HepG2 (cell line): ENCODE measurements around the gene GPALPP1. TPM values are rescaled to one million over a fixed set of nuclear protein-coding genes. Genes with fewer than 3 reads are reported as not detected.

ENCODE experiments used
- ATF7 ChIP-seq, 2 experiments: fragments of 450-650 bp in 1 of 2; sonication (generic) in 1 of 2; formaldehyde crosslinking in 1 of 2; IDR thresholded peaks; 2 replicates each; pipeline versions ENCODE4 v1.4.0 to v1.6.1; 2016 to 2020; ENCODE audit warnings: antibody characterized with exemption in 1 of 2, mild to moderate bottlenecking in 1 of 2, missing genetic modification reagents in 1 of 2
- BORCS8-MEF2B ChIP-seq: sonication (generic); formaldehyde crosslinking; IDR thresholded peaks from 2 replicates; pipeline ENCODE4 v1.8.0; 2022; ENCODE audit warnings: mild to moderate bottlenecking, missing genetic modification reagents
- CTCF ChIP-seq: sonication (generic); formaldehyde crosslinking; IDR thresholded peaks from 2 replicates; pipeline ENCODE4 v1.5.0; 2020; ENCODE audit warnings: mild to moderate bottlenecking, missing genetic modification reagents, moderate library complexity
- FIP1L1 ChIP-seq: fragments of 200-400 bp; formaldehyde crosslinking; IDR thresholded peaks from 2 replicates; pipeline ENCODE4 v1.6.1; 2018; ENCODE audit warnings: low read depth, mild to moderate bottlenecking, low read length, moderate library complexity, borderline replicate concordance; ENCODE audit not compliant: insufficient read depth
- IRF2 ChIP-seq: IDR thresholded peaks from 2 replicates; pipeline ENCODE4 v1.6.1; 2018; ENCODE audit warnings: missing genetic modification reagents, missing compliant biosample characterization
- KLF6 ChIP-seq: IDR thresholded peaks from 2 replicates; pipeline ENCODE4 v1.8.0; 2016; ENCODE audit warnings: missing biosample characterization, missing genetic modification reagents
- NFYC ChIP-seq: IDR thresholded peaks from 2 replicates; pipeline ENCODE4 v1.6.1; 2016; ENCODE audit warnings: missing genetic modification reagents, missing compliant biosample characterization
- NR2F1 ChIP-seq, 2 experiments: fragments of 450-650 bp in 1 of 2; formaldehyde crosslinking in 1 of 2; IDR thresholded peaks; 2 replicates each; pipeline versions ENCODE4 v1.5.0 to v1.6.1; 2016 to 2020; ENCODE audit warnings: mild to moderate bottlenecking in 1 of 2, missing compliant biosample characterization in 1 of 2, missing genetic modification reagents in 1 of 2, moderate library complexity in 1 of 2
- REXO4 ChIP-seq: sonication (generic); formaldehyde crosslinking; IDR thresholded peaks from 2 replicates; pipeline ENCODE4 v1.8.0; 2022; ENCODE audit warnings: missing genetic modification reagents, mild to moderate bottlenecking, borderline replicate concordance
- SKIL ChIP-seq: sonication (generic); formaldehyde crosslinking; IDR thresholded peaks from 2 replicates; pipeline ENCODE4 v1.8.0; 2022; ENCODE audit warnings: missing genetic modification reagents, mild to moderate bottlenecking, moderate library complexity, borderline replicate concordance
- SOX6 ChIP-seq, 2 experiments: fragments of 450-650 bp in 1 of 2; sonication (generic) in 1 of 2; formaldehyde crosslinking in 1 of 2; IDR thresholded peaks; 2 replicates each; pipeline versions ENCODE4 v1.4.0 to v1.6.1; 2017 to 2020; ENCODE audit warnings: antibody characterized with exemption in 1 of 2, mild to moderate bottlenecking in 1 of 2, missing genetic modification reagents in 1 of 2
- SP2 ChIP-seq: sonication (generic); formaldehyde crosslinking; IDR thresholded peaks from 2 replicates; pipeline ENCODE4 v1.5.1; 2020; ENCODE audit warnings: mild to moderate bottlenecking, missing genetic modification reagents
- TBX2 ChIP-seq: sonication (generic); formaldehyde crosslinking; IDR thresholded peaks from 2 replicates; pipeline ENCODE4 v1.5.0; 2020; ENCODE audit warnings: missing genetic modification reagents, mild to moderate bottlenecking, borderline replicate concordance
- TBX3 ChIP-seq: fragments of 450-650 bp; IDR thresholded peaks from 2 replicates; pipeline ENCODE4 v1.6.1; 2017; ENCODE audit warnings: antibody characterized with exemption, mild to moderate bottlenecking, inconsistent platforms, borderline replicate concordance
- TFDP2 ChIP-seq: sonication (generic); formaldehyde crosslinking; IDR thresholded peaks from 2 replicates; pipeline ENCODE4 v1.4.0; 2020; ENCODE audit warnings: missing genetic modification reagents
- TMF1 ChIP-seq: sonication (generic); formaldehyde crosslinking; IDR thresholded peaks from 2 replicates; pipeline ENCODE4 v1.8.1; 2022; ENCODE audit warnings: low read depth, missing genetic modification reagents
- TOE1 ChIP-seq: sonication (generic); formaldehyde crosslinking; IDR thresholded peaks from 2 replicates; pipeline ENCODE4 v1.4.0; 2020; ENCODE audit warnings: mild to moderate bottlenecking, missing genetic modification reagents
- ZEB1 ChIP-seq: IDR thresholded peaks from 2 replicates; pipeline ENCODE4 v1.6.1; 2012; ENCODE audit warnings: mild to moderate bottlenecking, low read depth, inconsistent platforms; ENCODE audit not compliant: insufficient replicate concordance
- ZFP37 ChIP-seq: sonication (generic); formaldehyde crosslinking; IDR thresholded peaks from 2 replicates; pipeline ENCODE4 v1.4.0; 2020; ENCODE audit warnings: missing genetic modification reagents, borderline replicate concordance
- ZNF205 ChIP-seq: IDR thresholded peaks from 2 replicates; pipeline ENCODE4 v1.6.1; 2018; ENCODE audit warnings: missing biosample characterization, missing genetic modification reagents
- ZNF576 ChIP-seq: sonication (generic); formaldehyde crosslinking; IDR thresholded peaks from 2 replicates; pipeline ENCODE4 v1.4.0; 2020; ENCODE audit warnings: mild to moderate bottlenecking, missing genetic modification reagents
- ZNF598 ChIP-seq: sonication (generic); formaldehyde crosslinking; IDR thresholded peaks from 2 replicates; pipeline ENCODE4 v1.5.1; 2020; ENCODE audit warnings: mild to moderate bottlenecking, missing genetic modification reagents, borderline replicate concordance
- ZNF772 ChIP-seq: sonication (generic); formaldehyde crosslinking; IDR thresholded peaks from 2 replicates; pipeline ENCODE4 v1.5.0; 2020; ENCODE audit warnings: mild to moderate bottlenecking, missing genetic modification reagents
- ZNF879 ChIP-seq: sonication (generic); formaldehyde crosslinking; IDR thresholded peaks from 2 replicates; pipeline ENCODE4 v1.8.1; 2023; ENCODE audit warnings: missing genetic modification reagents
- polyA plus RNA-seq, 8 experiments: library from polyadenylated mRNA; depleted of rRNA in 3 of 8; stranded (reverse) in 7 of 8; unstranded in 1 of 8; fragments of >200 nt; fragmentation: Illumina TruSeq in 4 of 8; extraction: Trizol in 4 of 8; gene quantifications; 2 replicates each; pipeline versions ENCODE4 v1.2.1 to v1.2.3, GENCODE V29; 2011 to 2016; ENCODE audit warnings: low read depth in 4 of 8, missing spikeins in 1 of 8, mixed read lengths in 1 of 8; ENCODE audit not compliant: insufficient read depth in 1 of 8
- total RNA-seq, 5 experiments: library from RNA; depleted of rRNA; stranded (reverse); fragments of >200 nt; fragmentation: Illumina TruSeq; extraction: Trizol; gene quantifications; 2 replicates each; pipeline ENCODE4 v1.2.3, GENCODE V29; 2016; ENCODE audit warnings: low read depth in 1 of 5

Gene GPALPP1
- total and polyA plus RNA-seq, 2 of the 13 experiments (the other 11 are each of a cell fraction or from before 2014, with no cell fraction given), result 12.1 to 23.1 TPM

- TF ChIP-seq CTCF (CRISPR knock-in tag) (0 out of 2 replicates have a peak, but pooled peaks have one; percentile 12), ZEB1 (peak; percentile 37), ZNF576 (CRISPR knock-in tag) (no peak), REXO4 (peak; percentile 30; the same call in 1 of the 2 replicates), SP2 (CRISPR knock-in tag) (peak; percentile 59; the same call in 1 of the 2 replicates), TFDP2 (CRISPR knock-in tag) (peak; percentile 78), ZNF598 (0 out of 2 replicates have a peak, but pooled peaks have one; percentile 73), ATF7 (IDR thresholded peaks at IDR 0.05) (peak; percentile 31; the same call in 1 of the 2 replicates), ATF7 (CRISPR knock-in tag; IDR thresholded peaks at IDR 0.05) (peak; percentile 72; the same call in 1 of the 2 replicates), FIP1L1 (no peak), SKIL (CRISPR knock-in tag) (no peak), TBX3 (no peak), SOX6 (IDR thresholded peaks at IDR 0.05) (no peak), SOX6 (CRISPR knock-in tag; IDR thresholded peaks at IDR 0.05) (peak; percentile 49), ZNF205 (CRISPR knock-in tag) (no peak), BORCS8-MEF2B (peak; percentile 85), ZFP37 (no peak), ZNF772 (CRISPR knock-in tag) (0 out of 2 replicates have a peak, but pooled peaks have one; percentile 62), TMF1 (CRISPR knock-in tag) (no peak), TOE1 (CRISPR knock-in tag) (no peak), ZNF879 (CRISPR knock-in tag) (peak; percentile 73; the same call in 1 of the 2 replicates), TBX2 (CRISPR knock-in tag) (peak; percentile 58), IRF2 (CRISPR knock-in tag) (peak; percentile 80), NR2F1 (CRISPR knock-in tag; IDR thresholded peaks at IDR 0.05) (no peak), NFYC (CRISPR knock-in tag) (peak; percentile 84), KLF6 (CRISPR knock-in tag) (peak; percentile 76)
Observed at GRCh38 chr13:44989071-44989889, at the start of gene GPALPP1, which contains the start of gene NUFIP1 (continued).
